DMS79 treated with DMSO at 0.1 percent for 48 hours (cell line): ENCODE data around the gene TECPR1.
"Not testable (repeated sequence)": the region's sequence is repeated elsewhere in the genome, so short reads cannot be mapped to it uniquely, and the experiment has no call there.

Experiments used
- DNase-seq: peaks from one replicate; lab custom pipeline; 2025; lab: John Stamatoyannopoulos, UW

TECPR1 gene

DNA sequence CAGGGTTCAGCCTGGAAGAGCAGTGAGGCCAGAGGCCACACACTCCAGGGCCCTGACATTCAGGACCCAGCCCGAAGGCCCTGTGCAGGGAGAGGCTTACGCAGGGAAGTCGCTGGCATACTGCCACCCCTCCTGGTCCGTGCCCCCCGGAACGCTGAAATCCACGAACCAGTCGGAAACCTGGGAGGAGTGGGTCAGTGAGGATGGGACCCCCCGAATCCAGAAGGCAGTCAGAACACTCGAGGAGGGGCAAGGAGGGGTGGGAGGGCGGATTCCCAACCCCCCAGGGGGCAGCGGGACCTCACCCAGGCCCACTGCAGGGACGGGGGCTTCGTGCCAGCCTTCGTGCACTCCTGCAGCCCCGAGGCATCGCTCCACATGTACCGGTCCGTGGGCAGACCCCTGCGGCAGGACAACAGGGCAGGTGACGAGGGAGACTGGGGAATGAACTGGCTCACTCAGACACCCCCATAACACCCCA, 27.3 kb downstream of the TECPR1 start:
- no peak for DNase-seq

DNA sequence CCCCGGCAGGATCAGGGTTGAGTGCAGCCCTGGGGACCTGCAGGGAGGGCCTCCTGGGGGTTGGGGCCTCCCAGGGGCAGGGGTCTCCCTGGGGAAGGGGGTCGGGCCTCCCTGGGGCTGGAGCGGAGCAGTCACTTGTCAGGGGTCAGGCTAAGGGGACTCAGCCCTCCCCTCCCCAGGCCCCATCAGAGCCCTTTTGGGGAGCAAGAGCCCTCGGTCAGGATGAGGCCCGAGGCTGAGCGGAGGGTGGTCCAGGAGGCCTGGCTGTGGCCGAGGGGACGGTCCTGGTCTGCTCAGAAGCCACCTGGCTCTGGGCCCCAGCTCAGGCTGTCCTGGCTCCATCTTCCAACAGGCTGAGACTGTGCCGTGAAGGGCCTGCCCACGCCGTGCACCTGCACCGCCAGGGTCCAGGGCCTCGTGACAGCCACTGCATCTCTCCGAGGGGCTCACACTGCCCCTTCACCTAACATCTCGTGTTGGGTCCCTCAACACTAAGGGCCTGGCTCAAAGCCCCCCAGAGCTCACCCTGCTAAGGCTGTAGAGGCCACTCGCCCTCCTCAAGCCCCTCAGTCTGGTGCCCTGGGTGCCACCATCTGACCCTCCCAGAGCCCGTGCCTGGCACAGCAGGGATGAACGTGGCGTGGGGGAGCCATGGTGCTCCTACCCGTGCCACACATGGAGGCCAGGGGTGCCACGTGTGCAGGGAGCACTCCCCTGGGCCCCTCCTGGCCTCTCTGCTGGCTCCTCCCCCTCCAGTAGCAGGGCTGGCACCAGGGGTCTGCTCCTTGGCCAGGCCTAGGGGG, 27.9 kb downstream of the TECPR1 start:
- no peak for DNase-seq

DNA sequence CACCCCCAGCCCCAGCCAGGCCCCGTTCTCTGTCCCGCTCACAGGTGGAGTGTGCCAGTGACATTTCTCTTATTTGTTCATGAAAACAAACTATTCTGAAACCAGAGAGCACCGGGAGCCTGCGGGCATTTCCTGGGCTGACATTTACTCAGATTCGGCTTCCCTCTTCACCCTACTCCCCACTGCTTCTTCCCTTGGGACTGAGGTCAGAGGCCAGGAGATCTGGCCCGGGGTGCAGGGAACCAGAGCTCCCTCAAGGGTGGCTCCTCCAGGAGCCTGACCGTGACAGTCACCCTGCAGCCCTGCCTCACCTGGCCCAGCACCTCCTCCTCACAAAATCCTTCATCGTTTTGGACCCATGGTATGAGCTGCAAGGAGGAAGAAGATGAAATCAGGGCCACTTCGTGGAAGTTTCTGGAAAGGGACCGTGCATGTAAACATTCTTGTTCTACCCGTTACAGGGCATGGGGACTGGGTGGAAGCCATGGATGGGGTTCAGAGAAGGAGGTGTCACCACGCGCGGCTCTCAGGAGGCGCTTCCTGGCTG, 28.6 kb downstream of the TECPR1 start:
- no peak for DNase-seq

DNA sequence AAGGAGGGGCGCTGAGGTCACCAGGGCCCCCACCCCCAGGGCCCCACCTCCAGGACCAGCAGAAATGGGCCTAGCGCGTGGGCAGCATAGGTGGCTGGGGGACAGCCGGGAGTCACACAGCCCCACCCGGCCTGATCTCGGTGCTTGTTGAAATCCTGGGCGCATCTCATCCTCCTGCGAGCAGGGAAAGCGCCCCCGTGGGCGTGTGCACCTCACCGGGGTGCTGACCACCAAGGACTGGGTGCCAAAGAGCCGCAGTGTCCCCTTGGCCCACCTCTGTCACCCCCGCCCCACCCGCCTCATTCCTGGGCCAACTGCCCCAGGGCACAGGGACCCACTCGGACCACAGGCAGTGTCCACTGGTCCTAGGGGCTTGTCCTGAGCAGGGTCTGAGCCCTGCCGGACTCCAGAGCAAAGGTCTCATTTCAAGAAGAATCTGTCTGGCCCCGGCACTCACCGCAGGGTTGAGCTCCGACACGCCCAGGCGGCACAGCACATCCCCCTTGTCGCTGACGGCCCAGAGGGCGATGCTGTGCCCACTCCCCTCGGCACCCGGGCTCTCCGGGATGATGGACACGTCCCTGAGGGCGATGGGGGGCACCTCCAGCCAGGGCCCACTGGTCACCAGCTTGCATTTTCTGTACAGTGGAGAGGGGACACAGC, 29.4 kb downstream of the TECPR1 start:
- DNase-seq: no peak

DNA sequence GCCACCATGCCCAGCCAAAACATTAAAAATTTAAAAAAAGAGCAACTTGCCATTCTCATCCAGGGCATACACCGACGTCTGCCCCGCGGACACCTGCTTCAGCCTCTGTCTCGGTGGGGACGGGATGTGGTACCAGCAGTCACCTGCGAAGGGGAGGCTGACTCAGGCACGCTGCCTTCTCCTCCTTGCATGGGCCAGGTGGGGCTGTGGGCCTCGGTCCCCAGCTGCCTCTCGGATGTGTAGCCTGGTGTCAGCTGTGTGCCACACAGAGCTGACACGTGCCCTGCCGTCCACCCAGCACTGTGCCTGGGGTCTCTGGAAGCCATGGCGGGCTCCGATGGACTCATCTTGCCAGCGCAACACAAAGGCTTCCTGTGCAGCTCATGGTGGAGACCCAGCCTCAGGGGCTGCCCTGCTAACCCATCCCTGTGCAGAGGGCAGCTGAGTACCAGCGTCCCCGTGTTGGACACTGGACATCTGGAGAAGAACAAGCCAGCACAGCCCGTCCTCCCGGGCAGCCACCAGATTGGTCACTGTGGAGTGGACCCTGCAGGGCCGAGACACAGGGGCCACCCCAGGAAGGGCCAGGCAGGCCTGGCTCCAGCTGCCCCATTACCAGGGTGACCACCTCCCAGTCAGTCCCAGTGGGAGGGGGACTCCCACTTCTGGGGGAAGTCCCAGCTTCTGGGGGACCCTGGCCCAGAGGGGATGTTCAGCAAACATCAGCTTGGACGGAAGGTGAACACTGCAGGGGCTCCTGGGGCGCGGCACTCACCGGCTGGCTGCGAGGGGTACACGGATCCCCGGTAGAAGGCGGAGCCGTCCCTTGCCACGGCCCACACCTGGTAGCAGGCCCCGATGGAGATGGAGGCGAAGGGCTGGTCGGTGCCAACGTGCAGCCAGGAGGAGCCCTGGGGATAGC, 30.2 kb downstream of the TECPR1 start:
- no peak for DNase-seq

DNA sequence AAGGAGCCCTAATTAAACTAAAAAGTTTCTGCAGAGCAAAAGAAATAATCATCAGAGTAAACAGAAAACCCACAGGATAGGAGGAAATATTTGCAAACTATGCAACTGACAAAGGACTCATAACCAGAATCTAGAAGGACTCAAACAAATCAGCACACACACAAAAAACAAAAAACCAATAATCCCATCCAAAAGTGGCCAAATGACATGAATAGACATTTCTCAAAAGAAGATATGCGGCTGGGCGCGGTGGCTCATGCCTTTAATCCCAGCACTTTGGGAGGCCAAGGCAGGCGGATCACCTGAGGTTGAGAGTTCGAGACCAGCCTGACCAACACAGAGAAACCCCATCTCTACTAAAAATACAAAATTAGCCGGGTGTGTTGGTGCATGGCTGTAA, 32.6 kb downstream of the TECPR1 start:
- not testable (repeated sequence) for DNase-seq

DNA sequence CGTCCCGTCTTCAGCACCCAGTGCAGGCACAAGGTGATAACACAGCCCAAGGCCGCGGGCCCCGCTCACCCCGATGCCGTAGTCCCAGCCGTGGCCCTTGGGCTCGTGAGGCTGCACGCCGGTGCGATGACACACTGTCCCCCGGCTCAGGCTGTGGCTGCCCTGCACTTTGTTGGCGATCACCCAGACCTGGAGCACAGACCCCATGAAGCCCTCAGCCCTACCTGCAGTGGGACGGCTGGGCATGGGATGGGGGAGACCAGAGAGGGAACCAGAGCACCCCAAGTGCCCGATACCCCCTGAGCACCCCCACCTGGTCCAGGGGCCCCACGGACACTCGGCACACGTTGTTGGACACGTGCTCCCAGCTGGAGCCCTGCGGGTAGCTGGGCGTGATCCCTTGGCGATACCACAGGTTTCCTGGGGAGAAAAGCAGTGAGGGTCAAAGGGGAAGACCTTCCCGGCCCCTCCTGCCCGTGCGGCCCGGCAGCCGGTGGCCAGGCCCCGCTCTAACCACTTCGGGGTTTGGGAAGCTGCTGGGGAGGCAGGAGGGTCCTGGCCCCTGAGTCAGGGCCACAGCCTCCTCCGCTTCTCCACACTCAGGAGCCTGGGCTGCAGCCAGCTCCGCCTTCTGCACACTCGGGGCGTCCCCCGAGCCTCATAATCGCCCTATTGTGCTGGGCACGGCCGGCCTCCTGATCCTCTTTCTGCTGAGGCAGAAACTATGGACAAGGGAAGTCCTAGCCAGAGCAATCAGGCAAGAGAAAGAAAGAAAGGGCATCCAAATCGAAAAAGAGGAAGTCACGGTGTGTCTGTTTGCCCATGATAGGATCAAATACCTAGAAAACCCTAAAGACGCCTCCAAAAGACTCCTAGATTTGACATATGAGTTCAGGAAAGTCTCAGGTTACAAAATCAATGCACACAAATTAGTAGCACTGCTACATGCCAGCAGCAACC, 34.1 kb downstream of the TECPR1 start:
- DNase-seq: no peak

DNA sequence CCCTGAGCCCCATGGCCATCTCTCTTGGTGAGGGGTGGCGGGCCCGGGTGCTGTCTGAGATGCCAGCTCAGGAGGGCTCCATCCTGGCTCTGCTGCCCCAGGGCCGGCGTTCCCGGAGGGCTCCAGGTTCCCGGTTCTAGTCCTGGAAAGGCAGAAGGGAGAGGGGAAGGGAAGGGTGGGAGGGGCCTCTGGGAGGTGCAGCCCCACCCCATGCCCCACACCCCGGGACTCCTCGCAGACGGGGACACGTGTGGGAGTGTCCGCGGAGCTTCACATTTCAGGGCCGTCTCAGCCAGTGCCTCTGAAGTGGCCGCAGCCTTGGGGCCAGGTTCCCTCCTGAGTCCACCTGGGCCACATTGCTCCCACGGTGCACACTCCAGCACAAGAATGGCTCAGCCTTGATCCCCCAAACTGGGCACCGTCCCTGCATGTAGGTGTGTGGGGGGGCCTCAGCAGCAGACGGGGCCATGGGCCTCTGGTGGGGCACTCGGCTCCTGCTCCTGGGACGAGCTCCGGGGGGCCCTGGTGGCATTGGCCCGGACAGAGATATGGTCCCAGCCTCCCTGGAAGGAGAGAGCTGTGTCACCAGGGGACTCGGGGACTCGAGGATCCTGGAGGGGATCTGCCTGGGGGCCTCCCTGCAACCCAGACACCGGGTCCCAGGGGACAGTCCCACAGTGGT, 35.0 kb downstream of the TECPR1 start:
- DNase-seq: no peak

DNA sequence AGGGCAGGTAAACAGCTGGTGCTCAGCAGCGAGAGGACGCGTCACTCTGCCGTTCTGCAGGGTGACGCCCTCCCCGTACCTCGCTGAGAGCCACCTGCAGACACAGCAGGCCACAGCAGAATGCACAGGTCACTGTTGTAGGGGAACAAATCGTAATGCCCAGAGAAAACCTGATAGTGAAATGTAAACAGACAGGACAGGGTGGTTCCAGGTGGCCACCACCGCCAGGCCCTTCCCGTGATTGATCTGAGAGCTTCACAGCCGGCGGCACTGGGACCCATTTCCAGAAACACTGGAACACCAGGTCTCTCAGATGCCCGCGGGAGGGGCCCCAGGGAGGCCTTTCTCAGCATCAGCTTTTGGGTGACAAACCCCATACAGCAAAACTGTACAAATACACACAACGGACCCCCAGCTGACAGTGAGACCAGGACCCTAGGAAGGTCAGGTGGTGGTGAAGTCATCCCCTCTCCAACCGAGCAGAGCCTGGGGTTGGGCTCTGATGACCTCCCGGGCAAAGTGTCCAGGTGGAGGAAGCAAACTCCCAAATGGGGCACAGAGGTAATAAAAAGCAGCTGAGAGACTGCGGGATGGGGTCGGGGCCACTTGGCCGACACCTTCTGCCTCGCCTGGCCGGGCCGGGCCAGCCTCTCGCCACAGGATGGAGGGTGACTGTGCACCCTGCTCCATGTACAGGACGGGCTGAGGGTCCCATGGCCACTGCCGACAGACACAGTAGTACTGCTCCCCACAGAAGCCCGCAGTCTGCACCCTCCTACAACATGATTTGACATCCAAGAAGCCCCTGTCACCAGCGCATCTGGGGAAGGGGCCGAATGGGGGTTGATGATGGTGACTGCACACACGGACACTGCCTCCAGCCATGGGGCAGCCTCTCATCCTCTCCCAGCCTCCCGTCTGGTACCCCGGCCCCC, 36.2 kb downstream of the TECPR1 start:
- DNase-seq: no peak

DNA sequence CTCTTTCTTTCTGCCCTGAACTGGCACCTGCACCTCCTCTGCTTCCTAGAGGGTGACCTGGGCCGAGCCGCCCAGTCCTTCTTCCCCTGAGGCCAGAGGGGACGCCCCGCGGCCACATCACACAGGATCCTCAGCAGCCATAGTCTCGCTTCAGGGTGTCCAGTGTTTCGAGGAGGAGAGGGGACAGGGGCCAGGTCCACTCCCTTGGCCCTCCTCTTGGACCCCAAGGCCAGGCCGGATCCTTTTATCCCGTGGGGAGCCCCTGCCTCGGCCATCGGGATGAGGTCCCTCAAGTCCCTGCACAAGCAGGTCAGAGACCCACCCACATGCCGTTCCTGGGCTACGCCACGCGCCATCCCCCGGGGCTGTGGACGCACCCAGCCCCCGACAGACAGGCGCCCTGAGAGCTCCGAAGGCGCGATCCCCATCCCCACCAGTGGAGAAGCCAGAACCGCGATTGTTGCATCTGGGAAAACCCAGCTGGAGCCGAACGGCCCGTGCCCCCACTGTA, 37.2 kb downstream of the TECPR1 start:
- DNase-seq: no peak

DNA sequence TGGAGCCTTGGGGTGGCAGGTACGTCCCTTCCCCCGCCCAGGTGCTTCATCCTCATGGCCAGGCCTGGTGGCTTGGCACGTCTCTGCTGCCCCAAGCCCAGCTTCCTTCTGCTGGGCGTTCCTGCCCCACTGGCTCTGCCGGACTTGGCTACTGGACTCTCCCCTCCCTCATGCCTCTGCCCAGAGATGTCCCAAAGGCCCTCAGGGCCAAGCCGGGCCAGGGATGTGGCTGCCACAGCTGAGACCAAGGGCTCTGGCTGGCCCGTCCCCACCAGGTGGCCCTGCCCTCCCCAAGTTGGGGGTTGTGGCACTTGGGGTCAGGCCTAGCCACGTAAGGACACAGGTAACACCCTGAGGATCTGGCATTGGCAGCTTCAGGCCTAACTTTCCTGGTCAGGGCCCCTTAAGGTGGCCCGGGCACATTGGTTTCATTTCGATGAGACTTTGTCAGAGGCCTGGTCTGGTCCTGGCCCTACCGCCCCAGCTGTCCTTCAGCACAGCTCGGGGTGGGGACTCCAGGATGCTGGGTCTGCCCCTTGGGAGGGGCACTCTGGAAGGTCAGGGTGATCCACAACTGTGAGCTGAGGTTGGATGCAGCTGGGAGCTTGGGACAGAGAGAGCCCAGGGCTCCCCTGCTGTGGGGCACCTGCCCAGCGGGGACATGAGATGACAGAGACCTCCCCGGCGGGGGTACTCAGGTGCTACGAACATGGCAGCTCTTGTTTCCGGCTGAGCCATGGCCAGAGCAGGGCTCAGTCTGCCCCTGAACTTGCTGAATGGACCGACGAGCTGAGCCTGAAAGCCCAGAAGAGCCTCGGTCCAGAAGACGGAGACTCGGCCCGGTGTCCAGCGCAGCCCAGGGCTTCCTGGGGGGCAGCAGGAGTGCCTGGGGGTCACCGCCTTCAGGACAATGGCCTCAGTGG, 37.9 kb downstream of the TECPR1 start:
- no peak for DNase-seq

DNA sequence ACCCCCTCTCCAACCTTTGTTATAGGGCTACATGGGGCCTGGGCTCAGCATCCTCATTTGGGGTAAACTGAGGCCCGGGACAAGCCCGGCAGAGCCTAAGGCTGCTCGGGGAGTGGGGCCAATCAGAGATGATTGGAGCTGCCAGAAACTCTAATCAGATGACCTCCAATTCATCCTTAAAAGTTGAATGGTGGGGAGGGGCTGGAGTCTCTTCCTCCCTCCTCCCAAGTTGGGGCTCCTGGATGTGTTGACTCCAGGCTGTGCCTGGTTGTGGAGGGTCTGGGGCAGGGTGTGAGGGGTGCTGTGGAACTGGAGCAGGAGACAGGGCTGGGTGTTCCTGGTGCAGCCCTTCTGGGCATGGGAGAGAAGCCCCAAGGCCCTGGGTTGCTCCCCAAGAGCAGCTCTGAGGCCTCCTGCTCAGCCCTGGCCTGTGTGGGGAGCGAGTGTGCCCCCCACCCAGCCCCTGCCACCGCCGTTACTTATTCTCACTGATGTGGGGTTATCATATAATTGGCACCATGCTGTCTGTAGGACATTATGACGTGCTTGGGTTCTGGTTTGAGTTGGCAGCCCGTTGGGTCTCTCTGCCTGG, 38.6 kb downstream of the TECPR1 start:
- no peak for DNase-seq

DNA sequence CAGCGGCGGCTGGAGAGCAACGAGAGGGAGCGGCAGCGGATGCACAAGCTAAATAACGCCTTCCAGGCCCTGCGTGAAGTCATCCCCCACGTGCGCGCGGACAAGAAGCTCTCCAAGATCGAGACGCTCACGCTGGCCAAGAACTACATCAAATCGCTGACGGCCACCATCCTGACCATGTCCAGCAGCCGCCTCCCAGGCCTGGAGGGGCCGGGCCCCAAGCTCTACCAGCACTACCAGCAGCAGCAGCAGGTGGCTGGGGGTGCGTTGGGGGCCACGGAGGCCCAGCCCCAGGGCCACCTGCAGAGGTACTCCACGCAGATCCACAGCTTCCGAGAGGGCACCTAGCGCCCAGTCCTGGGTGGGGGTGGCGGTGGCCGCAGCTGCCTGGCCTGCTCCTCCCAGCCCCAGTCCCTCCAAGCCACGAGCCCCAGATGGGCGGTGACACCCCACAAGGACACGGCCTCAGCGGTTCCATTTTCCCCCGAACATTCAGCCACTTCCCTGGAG, 39.4 kb downstream of the TECPR1 start:
- DNase-seq: no peak

DNA sequence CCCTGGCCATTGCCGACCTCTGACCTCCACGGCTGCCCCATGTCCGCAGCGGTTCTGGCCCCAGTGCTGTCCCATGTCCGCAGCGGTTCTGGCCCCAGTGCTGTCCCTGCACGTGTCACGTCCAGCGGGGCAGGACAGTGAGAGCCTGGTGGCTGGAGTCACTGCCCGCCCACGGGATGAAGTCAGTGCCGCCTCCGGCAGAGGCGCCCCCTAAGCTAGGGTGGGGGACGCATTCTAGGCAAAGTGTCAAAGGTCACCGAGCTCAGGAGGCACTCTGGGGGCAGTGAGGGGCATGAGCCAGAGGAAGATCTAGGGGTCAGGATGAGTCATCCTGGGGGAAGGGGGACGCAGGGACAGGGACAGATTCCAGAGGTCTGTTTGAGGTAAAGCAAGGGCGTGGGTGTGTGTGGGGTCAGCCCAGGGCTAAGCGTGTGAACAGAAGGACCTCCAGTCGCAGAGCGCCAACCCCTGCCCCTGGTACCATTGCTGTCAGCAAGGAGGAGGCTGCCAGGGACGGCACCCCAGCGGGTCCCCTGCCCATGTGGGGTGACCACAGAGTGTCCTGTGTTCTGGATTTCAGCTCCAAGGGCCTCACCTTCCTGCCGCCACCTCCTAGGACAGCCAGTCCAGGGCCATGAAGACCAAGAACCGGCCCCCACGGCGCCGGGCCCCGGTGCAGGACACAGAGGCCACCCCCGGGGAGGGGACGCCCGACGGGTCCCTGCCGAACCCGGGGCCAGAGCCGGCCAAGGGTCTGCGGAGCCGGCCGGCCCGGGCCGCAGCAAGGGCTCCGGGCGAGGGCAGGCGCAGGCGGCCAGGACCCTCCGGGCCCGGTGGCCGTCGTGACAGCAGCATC, 40.1 kb downstream of the TECPR1 start:
- no peak for DNase-seq

DNA sequence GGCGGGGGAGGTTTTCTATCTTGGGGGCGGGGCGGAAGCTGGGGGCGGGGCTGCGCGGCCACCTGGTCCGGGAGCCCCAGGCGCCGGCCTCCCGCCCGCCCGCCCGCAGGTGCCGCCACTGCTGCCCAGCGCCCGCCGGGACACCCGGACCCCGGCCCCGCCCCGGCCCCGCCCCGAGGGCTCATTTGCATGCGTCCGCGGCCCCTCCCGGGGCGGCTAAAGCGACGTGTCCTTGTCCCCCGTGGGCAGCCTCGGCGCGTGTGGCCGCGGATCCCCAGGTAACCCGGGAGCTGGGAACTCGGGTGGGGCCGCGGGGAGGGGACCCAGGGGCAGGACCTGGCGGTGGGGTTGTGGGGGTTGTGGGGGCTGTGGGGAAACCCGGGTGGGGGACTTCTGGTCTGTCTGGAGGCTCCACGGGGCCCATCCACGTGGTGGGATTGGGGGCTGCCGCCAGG, 40.8 kb downstream of the TECPR1 start, which contains the start of gene BHLHA15:
Gene BHLHA15 (plus strand): TSS at position 219 of the 455 bp plus-strand sequence. CDS start 871 bp downstream, outside the sequence.
- DNase-seq: peak; percentile 10
